Upper lobe of left lung (tissue), 4 donors: ENCODE data around the gene HGD.

ENCODE experiments used
- EP300 ChIP-seq, 4 donors: sonication (generic); formaldehyde crosslinking; IDR thresholded peaks; one replicate each; pipeline ENCODE4 v1.5.1; 2017; ENCODE audit warnings: antibody characterized with exemption in 4 of 4, control low read depth in 2 of 4
- TF ChIP-seq, protein P1 (sequence below), 6 experiments: fragments of 450-650 bp in 4 of 6; fragments of 200-600 bp in 2 of 6; sonication (generic) in 2 of 6; IDR thresholded peaks; one replicate each; pipeline ENCODE4 v1.5.1; 2016 to 2019; ENCODE audit warnings: antibody characterized with exemption in 6 of 6

GRCh38 chr3:120699333-120699732 is 17.3 kb upstream of the HGD start:
- TF ChIP-seq EP300 (IDR thresholded peaks at IDR 0.05) = no peak
- TF ChIP-seq, protein P1, sequence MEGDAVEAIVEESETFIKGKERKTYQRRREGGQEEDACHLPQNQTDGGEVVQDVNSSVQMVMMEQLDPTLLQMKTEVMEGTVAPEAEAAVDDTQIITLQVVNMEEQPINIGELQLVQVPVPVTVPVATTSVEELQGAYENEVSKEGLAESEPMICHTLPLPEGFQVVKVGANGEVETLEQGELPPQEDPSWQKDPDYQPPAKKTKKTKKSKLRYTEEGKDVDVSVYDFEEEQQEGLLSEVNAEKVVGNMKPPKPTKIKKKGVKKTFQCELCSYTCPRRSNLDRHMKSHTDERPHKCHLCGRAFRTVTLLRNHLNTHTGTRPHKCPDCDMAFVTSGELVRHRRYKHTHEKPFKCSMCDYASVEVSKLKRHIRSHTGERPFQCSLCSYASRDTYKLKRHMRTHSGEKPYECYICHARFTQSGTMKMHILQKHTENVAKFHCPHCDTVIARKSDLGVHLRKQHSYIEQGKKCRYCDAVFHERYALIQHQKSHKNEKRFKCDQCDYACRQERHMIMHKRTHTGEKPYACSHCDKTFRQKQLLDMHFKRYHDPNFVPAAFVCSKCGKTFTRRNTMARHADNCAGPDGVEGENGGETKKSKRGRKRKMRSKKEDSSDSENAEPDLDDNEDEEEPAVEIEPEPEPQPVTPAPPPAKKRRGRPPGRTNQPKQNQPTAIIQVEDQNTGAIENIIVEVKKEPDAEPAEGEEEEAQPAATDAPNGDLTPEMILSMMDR (IDR thresholded peaks at IDR 0.05) = no peak
